Duodenal mucosa (tissue), 2 donors: ENCODE measurements around the gene ZNF208.

ENCODE experiments used
- H3K27ac ChIP-seq: one replicate; pipeline ENCODE4 v1.7.0; 2013; ENCODE audit warnings: low read depth, low read length
- H3K27me3 ChIP-seq, 2 donors: one replicate each; pipeline ENCODE4 v1.7.0; 2013; ENCODE audit warnings: low read length in 2 of 2, control low read depth in 1 of 2; ENCODE audit not compliant: insufficient read depth in 2 of 2, control insufficient read depth in 1 of 2
- H3K36me3 ChIP-seq, 2 donors: one replicate each; pipeline ENCODE4 v1.7.0; 2013; ENCODE audit warnings: low read length in 2 of 2, control low read depth in 1 of 2; ENCODE audit not compliant: insufficient read depth in 2 of 2, control insufficient read depth in 1 of 2
- H3K4me1 ChIP-seq, 2 donors: one replicate each; pipeline ENCODE4 v1.7.0; 2013; ENCODE audit warnings: low read length in 2 of 2, control low read depth in 1 of 2; ENCODE audit not compliant: insufficient read depth in 2 of 2, control insufficient read depth in 1 of 2
- H3K4me3 ChIP-seq, 2 donors: one replicate each; pipeline ENCODE4 v1.7.0; 2013; ENCODE audit warnings: low read length in 2 of 2, low read depth in 1 of 2
- H3K9ac ChIP-seq, 2 donors: one replicate each; pipeline ENCODE4 v1.7.0; 2013; ENCODE audit warnings: low read length in 2 of 2, low read depth in 1 of 2
- H3K9me3 ChIP-seq, 2 donors: one replicate each; pipeline ENCODE4 v1.7.0; 2013; ENCODE audit warnings: low read length in 2 of 2, control low read depth in 1 of 2; ENCODE audit not compliant: control insufficient read depth in 1 of 2

Gene ZNF208

GRCh38 chr19:21934131-21934530, 76.6 kb downstream of the ZNF208 start:
- Histone ChIP-seq H3K27ac (no peak overlapping the region), H3K9ac (no peak overlapping the region), H3K4me1 (no peaks in the 10 kb centered on the region), H3K4me3 (no peak overlapping the region), H3K36me3 (no peaks in the 10 kb centered on the region), H3K9me3 (peaks cover 35 to 38% of the 10 kb centered on the region in 2 donors), H3K27me3 (no peaks in the 10 kb centered on the region)

GRCh38 chr19:21922276-21922675, 88.5 kb downstream of the ZNF208 start:
- no peaks in the 10 kb centered on the region for H3K4me1 ChIP-seq
- H3K9me3 ChIP-seq, result peaks cover 46 to 60% of the 10 kb centered on the region in 2 donors
- H3K36me3 ChIP-seq, result no peaks in the 10 kb centered on the region
- H3K27me3 ChIP-seq, result no peaks in the 10 kb centered on the region
- H3K27ac ChIP-seq, result no peak overlapping the region
- no peak overlapping the region for H3K4me3 ChIP-seq
- H3K9ac ChIP-seq, result no peak overlapping the region

- Histone ChIP-seq H3K4me1 (no peaks in the 10 kb centered on the region), H3K9ac (no peak overlapping the region), H3K9me3 (peaks cover 51 to 59% of the 10 kb centered on the region in 2 donors), H3K4me3 (no peak overlapping the region), H3K27ac (no peak overlapping the region), H3K36me3 (no peaks in the 10 kb centered on the region), H3K27me3 (no peaks in the 10 kb centered on the region)
Measured at GRCh38 chr19:21921691-21922180, 89.0 kb downstream of the ZNF208 start.

GRCh38 chr19:21915411-21915810, 95.3 kb downstream of the ZNF208 start:
- Histone ChIP-seq H3K9ac (no peak overlapping the region), H3K27me3 (no peaks in the 10 kb centered on the region), H3K4me1 (no peaks in the 10 kb centered on the region), H3K4me3 (no peak overlapping the region), H3K27ac (no peak overlapping the region), H3K36me3 (no peaks in the 10 kb centered on the region), H3K9me3 (peaks cover 39 to 42% of the 10 kb centered on the region in 2 donors)

- H3K27ac ChIP-seq, result no peak overlapping the region
- H3K9ac ChIP-seq, result no peak overlapping the region
- no peaks in the 10 kb centered on the region for H3K4me1 ChIP-seq
- H3K36me3 ChIP-seq, result no peaks in the 10 kb centered on the region
- no peaks in the 10 kb centered on the region for H3K27me3 ChIP-seq
- no peak overlapping the region for H3K4me3 ChIP-seq
- H3K9me3 ChIP-seq, result peaks cover 40 to 45% of the 10 kb centered on the region in 2 donors
Measured at GRCh38 chr19:21912654-21913053, 98.1 kb downstream of the ZNF208 start.

- H3K36me3 ChIP-seq, result no peaks in the 10 kb centered on the region
- no peak overlapping the region for H3K9ac ChIP-seq
- H3K27me3 ChIP-seq, result no peaks in the 10 kb centered on the region
- H3K9me3 ChIP-seq, result peaks cover 45 to 47% of the 10 kb centered on the region in 2 donors
- no peak overlapping the region for H3K4me3 ChIP-seq
- H3K27ac ChIP-seq, result no peak overlapping the region
- no peaks in the 10 kb centered on the region for H3K4me1 ChIP-seq
Measured at GRCh38 chr19:21910318-21910717, 100.4 kb downstream of the ZNF208 start.

GRCh38 chr19:21908066-21908465, 102.7 kb downstream of the ZNF208 start:
- H3K36me3 ChIP-seq, result no peaks in the 10 kb centered on the region
- no peak overlapping the region for H3K27ac ChIP-seq
- peaks cover 46 to 52% of the 10 kb centered on the region in 2 donors for H3K9me3 ChIP-seq
- no peaks in the 10 kb centered on the region for H3K27me3 ChIP-seq
- H3K4me3 ChIP-seq, result no peak overlapping the region
- no peaks in the 10 kb centered on the region for H3K4me1 ChIP-seq
- H3K9ac ChIP-seq, result no peak overlapping the region

- no peaks in the 10 kb centered on the region for H3K4me1 ChIP-seq
- no peaks in the 10 kb centered on the region for H3K27me3 ChIP-seq
- no peaks in the 10 kb centered on the region for H3K36me3 ChIP-seq
- no peak overlapping the region for H3K27ac ChIP-seq
- H3K9ac ChIP-seq, result no peak overlapping the region
- no peak overlapping the region for H3K4me3 ChIP-seq
- H3K9me3 ChIP-seq, result peaks cover 48 to 49% of the 10 kb centered on the region in 2 donors
Measured at GRCh38 chr19:21907516-21907915, 103.2 kb downstream of the ZNF208 start.

GRCh38 chr19:21902571-21902970, 108.2 kb downstream of the ZNF208 start:
- no peak overlapping the region for H3K9ac ChIP-seq
- H3K4me3 ChIP-seq, result no peak overlapping the region
- H3K36me3 ChIP-seq, result no peaks in the 10 kb centered on the region
- H3K27ac ChIP-seq, result no peak overlapping the region
- peaks cover 28 to 46% of the 10 kb centered on the region in 2 donors for H3K9me3 ChIP-seq
- no peaks in the 10 kb centered on the region for H3K27me3 ChIP-seq
- no peaks in the 10 kb centered on the region for H3K4me1 ChIP-seq

GRCh38 chr19:21901861-21902260, 108.9 kb downstream of the ZNF208 start:
- no peak overlapping the region for H3K27ac ChIP-seq
- H3K4me3 ChIP-seq, result no peak overlapping the region
- no peaks in the 10 kb centered on the region for H3K4me1 ChIP-seq
- no peaks in the 10 kb centered on the region for H3K36me3 ChIP-seq
- peaks cover 23 to 40% of the 10 kb centered on the region in 2 donors for H3K9me3 ChIP-seq
- no peak overlapping the region for H3K9ac ChIP-seq
- no peaks in the 10 kb centered on the region for H3K27me3 ChIP-seq

- H3K36me3 ChIP-seq, result no peaks in the 10 kb centered on the region
Measured at GRCh38 chr19:21900401-21900800, 110.3 kb downstream of the ZNF208 start.

More at GRCh38 chr19:21900401-21900800, 110.3 kb downstream of the ZNF208 start:
- Histone ChIP-seq H3K27me3 (no peaks in the 10 kb centered on the region), H3K9ac (no peak overlapping the region), H3K4me3 (no peak overlapping the region), H3K4me1 (no peaks in the 10 kb centered on the region), H3K9me3 (peaks cover 16 to 32% of the 10 kb centered on the region in 2 donors), H3K27ac (no peak overlapping the region)
